T1000 (cell line): ENCODE measurements around the gene ERICH6.

Source experiments
- DNase-seq: peaks from one replicate; lab custom pipeline; 2025; ENCODE audit warnings: mixed read lengths; lab: John Stamatoyannopoulos, UW

The ERICH6 gene

GRCh38 chr3:150736903-150737832 is 33.4 kb upstream of the ERICH6 start:
- no peak for DNase-seq

- no peak for DNase-seq
Observed at GRCh38 chr3:150736316-150736719, 32.6 kb upstream of the ERICH6 start.

- DNase-seq, result no peak
Observed at GRCh38 chr3:150734795-150735119, 31.0 kb upstream of the ERICH6 start.

GRCh38 chr3:150733936-150734794 is 30.4 kb upstream of the ERICH6 start:
- DNase-seq, result no peak

- DNase-seq, result no peak
Observed at GRCh38 chr3:150733373-150733935, 29.7 kb upstream of the ERICH6 start.

GRCh38 chr3:150729682-150730360 is 26.1 kb upstream of the ERICH6 start:
- no peak for DNase-seq

GRCh38 chr3:150727653-150728502 is 24.2 kb upstream of the ERICH6 start:
- DNase-seq, result no peak

- no peak for DNase-seq
Observed at GRCh38 chr3:150725548-150725947, 21.8 kb upstream of the ERICH6 start.

- no peak for DNase-seq
Observed at GRCh38 chr3:150723946-150724345, 20.2 kb upstream of the ERICH6 start.

- DNase-seq, result no peak
Observed at GRCh38 chr3:150722267-150722666, 18.5 kb upstream of the ERICH6 start.

GRCh38 chr3:150721285-150722130 is 17.8 kb upstream of the ERICH6 start:
- DNase-seq, result no peak

- DNase-seq, result no peak
Observed at GRCh38 chr3:150720444-150720843, 16.7 kb upstream of the ERICH6 start.

GRCh38 chr3:150710097-150710496 is 6.4 kb upstream of the ERICH6 start:
- DNase-seq, result no peak

- DNase-seq, result no peak
Observed at GRCh38 chr3:150703299-150703755, 393 bp downstream of the ERICH6 start.

- no peak for DNase-seq
Observed at GRCh38 chr3:150699068-150699639, 4.6 kb downstream of the ERICH6 start.

- DNase-seq, result no peak
Observed at GRCh38 chr3:150697646-150698045, 6.1 kb downstream of the ERICH6 start.

- no peak for DNase-seq
Observed at GRCh38 chr3:150691414-150692040, 12.2 kb downstream of the ERICH6 start.

GRCh38 chr3:150687613-150688012 is 16.1 kb downstream of the ERICH6 start:
- no peak for DNase-seq

- no peak for DNase-seq
Observed at GRCh38 chr3:150682824-150683223, 20.9 kb downstream of the ERICH6 start.
